Measurements from ENCODE around the gene RFXANK.

GRCh38 chr19:19250196-19250801, 58.2 kb downstream of the RFXANK start:
- TF ChIP-seq CTCF (conservative IDR thresholded peaks at IDR 0.05; ENCODE audit: low read length), result no peak
- TF ChIP-seq EZH2phosphoT487 (IDR thresholded peaks at IDR 0.05; ENCODE audit: borderline replicate concordance, low read depth, low read length), result no peak
